Ascending aorta (tissue), 2 donors: ENCODE measurements around the gene NRDE2. TPM values are rescaled to one million over a fixed set of nuclear protein-coding genes. Genes with fewer than 3 reads are reported as not detected.

Experiments used
- DNase-seq, 2 donors: peaks; one replicate each; pipeline ENCODE4 v3.0.0-alpha.2; 2019; ENCODE audit warnings: low spot score in 2 of 2
- H3K27ac ChIP-seq, 2 donors: fragments of 200-600 bp; sonication (generic); one replicate each; pipeline ENCODE4 v1.5.1; 2016 to 2017; ENCODE audit warnings: mild to moderate bottlenecking in 1 of 2
- H3K27me3 ChIP-seq: fragments of 200-600 bp; sonication (generic); one replicate; pipeline ENCODE4 v1.5.1; 2017
- H3K36me3 ChIP-seq, 2 donors: fragments of 200-600 bp; sonication (generic); one replicate each; pipeline ENCODE4 v1.5.1; 2016
- H3K4me1 ChIP-seq, 2 donors: fragments of 200-600 bp; sonication (generic); one replicate each; pipeline ENCODE4 v1.5.1; 2016 to 2017; ENCODE audit warnings: mild to moderate bottlenecking in 1 of 2
- H3K4me3 ChIP-seq, 2 donors: fragments of 200-600 bp; sonication (generic); one replicate each; pipeline ENCODE4 v1.5.1; 2016 to 2017; ENCODE audit warnings: mild to moderate bottlenecking in 1 of 2
- H3K9me3 ChIP-seq, 2 donors: fragments of 200-600 bp; sonication (generic); one replicate each; pipeline ENCODE4 v1.5.1; 2016
- CTCF ChIP-seq, 3 experiments: fragments of 200-600 bp in 2 of 3; fragments of 450-650 bp in 1 of 3; sonication (generic) in 2 of 3; IDR thresholded peaks; one replicate each; pipeline ENCODE4 v1.5.1; 2016 to 2019; ENCODE audit warnings: antibody characterized with exemption in 3 of 3, mild to moderate bottlenecking in 1 of 3, moderate library complexity in 1 of 3
- intact Hi-C: fragments of 100-400 bp; cut with DNase I; formaldehyde crosslinking; loops from one replicate; pipeline ENCODE4 v1.15.1; 2023
- total RNA-seq: library from RNA; depleted of rRNA; stranded (reverse); fragments of >200 nt; gene quantifications from one replicate; pipeline ENCODE4 v1.1.0, GENCODE V29; 2016

The NRDE2 gene
- total RNA-seq, 1 donor from 2014 or later, result 9.2 TPM

- no peak for TF ChIP-seq CTCF (IDR thresholded peaks at IDR 0.05)
- Histone ChIP-seq H3K9me3 (no peaks in the 10 kb centered on the region), H3K27ac (no peak overlapping the region), H3K27me3 (no peaks in the 10 kb centered on the region), H3K4me3 (no peak overlapping the region), H3K36me3 (no peaks in the 10 kb centered on the region), H3K4me1 (no peaks in the 10 kb centered on the region)
- intact Hi-C loops, result no loop called here
- DNase-seq, result no peak
Measured at GRCh38 chr14:90361865-90362557, 30.3 kb upstream of the NRDE2 start.

GRCh38 chr14:90358359-90358758, 26.6 kb upstream of the NRDE2 start:
- no peaks in the 10 kb centered on the region for H3K36me3 ChIP-seq
- intact Hi-C loops, result no loop called here
- H3K4me1 ChIP-seq, result no peaks in the 10 kb centered on the region
- no peak for DNase-seq
- no peak overlapping the region for H3K27ac ChIP-seq
- no peaks in the 10 kb centered on the region for H3K9me3 ChIP-seq
- H3K27me3 ChIP-seq, result no peaks in the 10 kb centered on the region
- H3K4me3 ChIP-seq, result no peak overlapping the region
- no peak for TF ChIP-seq CTCF (IDR thresholded peaks at IDR 0.05)

- H3K36me3 ChIP-seq, result no peaks in the 10 kb centered on the region
- no peaks in the 10 kb centered on the region for H3K9me3 ChIP-seq
- DNase-seq, result no peak
- H3K27me3 ChIP-seq, result no peaks in the 10 kb centered on the region
- no peak for TF ChIP-seq CTCF (IDR thresholded peaks at IDR 0.05)
- no peak overlapping the region for H3K4me3 ChIP-seq
- H3K27ac ChIP-seq, result no peak overlapping the region
- no peaks in the 10 kb centered on the region for H3K4me1 ChIP-seq
- intact Hi-C loops, result no loop called here
Measured at GRCh38 chr14:90356925-90357324, 25.2 kb upstream of the NRDE2 start.

DNA sequence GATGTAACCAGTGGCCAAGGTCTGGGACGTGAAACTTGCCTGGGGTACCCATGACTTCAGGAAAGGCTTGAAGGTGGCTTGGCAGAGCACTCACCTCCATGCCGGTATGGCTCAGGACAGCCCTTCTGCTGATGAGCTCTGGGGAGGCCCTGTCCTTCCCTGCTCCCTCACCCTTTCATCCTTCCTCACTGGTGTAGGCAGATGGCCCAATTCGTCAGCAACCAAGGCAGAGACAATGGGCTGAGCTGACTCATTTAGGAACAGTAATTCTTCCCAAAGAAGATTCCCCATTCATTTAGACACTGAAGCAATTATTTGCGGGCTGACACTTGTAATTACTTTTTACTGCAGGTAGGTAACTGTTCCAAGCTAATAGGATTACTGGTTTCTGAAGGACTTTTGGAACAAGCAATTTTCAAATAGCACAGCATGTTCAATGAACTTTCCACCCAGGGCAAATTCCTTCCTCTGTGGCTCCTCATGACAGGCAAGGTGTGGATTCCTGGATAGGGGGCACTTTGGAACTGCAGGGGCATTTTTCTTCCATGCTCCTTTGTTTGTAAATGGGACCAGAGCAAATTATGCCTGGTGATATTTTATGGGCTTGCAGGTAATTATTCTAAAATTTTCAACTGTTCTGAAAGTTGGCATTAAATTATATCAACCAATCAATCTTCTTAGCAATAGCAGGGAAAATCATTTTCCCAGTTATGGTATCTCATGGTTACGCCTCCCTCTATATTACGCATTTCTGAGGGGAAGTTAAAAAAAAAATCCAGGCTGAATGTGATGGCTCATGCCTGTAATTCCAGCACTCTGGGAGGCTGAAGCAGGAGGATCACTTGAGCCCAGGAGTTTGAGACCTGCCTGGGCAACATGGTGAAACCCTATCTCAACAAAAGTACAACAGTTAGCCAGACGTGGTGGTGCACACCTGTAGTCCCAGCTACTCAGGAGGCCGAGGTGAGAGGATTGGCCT, 24.1 kb upstream of the NRDE2 start:
- Histone ChIP-seq H3K27ac (no peak overlapping the region), H3K4me3 (no peak overlapping the region), H3K27me3 (no peaks in the 10 kb centered on the region), H3K9me3 (no peaks in the 10 kb centered on the region), H3K36me3 (no peaks in the 10 kb centered on the region), H3K4me1 (no peaks in the 10 kb centered on the region)
- intact Hi-C loops, result no loop called here
- DNase-seq, result no peak
- TF ChIP-seq CTCF (IDR thresholded peaks at IDR 0.05), result no peak

GRCh38 chr14:90354551-90355298, 23.0 kb upstream of the NRDE2 start:
- no peak for TF ChIP-seq CTCF (IDR thresholded peaks at IDR 0.05)
- Histone ChIP-seq H3K27ac (no peak overlapping the region), H3K4me1 (no peaks in the 10 kb centered on the region), H3K27me3 (no peaks in the 10 kb centered on the region), H3K4me3 (no peak overlapping the region), H3K36me3 (no peaks in the 10 kb centered on the region), H3K9me3 (no peaks in the 10 kb centered on the region)
- intact Hi-C loops, result no loop called here
- DNase-seq, result no peak
